NK-92 treated with Interleukin-12 subunit alpha and Interleukin-12 subunit beta, amount 100 ng/mL, for 24 hours (cell line): ENCODE data around the gene CGREF1.
"Not testable (repeated sequence)": the region's sequence is repeated elsewhere in the genome, so short reads cannot be mapped to it uniquely, and the experiment has no call there.

Experiments used
- DNase-seq: peaks from one replicate; lab custom pipeline; 2025; lab: John Stamatoyannopoulos, UW

CGREF1 gene

DNA sequence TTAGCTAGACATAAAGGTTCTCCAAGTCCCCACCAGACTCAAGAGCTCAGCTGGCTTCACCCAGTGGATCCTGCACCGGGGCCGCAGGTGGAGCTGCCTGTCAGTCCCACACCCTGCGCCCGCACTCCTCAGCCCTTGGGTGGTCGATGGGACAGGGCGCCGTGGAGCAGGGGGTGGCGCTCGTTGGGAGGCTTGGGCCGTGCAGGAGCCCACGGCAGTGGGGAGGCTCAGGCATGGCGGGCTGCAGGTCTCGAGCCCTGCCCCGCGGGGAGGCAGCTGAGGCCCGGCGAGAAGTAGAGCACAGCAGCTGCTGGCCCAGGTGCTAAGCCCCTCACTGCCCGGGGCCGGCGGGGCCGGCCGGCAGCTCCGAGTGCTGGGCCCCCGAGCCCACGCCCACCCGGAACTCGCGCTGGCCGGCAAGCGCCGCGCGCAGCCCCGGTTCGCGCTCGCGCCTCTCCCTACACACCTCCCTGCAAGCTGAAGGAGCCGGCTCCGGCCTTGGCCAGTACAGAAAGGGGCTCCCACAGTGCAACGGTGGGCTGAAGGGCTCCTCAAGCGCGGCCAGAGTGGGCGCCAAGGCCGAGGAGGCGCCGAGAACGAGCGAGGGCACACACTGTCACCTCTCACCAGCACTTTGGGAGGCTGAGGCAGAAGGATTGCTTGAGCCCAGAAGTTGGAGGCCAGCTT lies 7.4 kb downstream of the CGREF1 start:
- DNase-seq = not testable (repeated sequence)

DNA sequence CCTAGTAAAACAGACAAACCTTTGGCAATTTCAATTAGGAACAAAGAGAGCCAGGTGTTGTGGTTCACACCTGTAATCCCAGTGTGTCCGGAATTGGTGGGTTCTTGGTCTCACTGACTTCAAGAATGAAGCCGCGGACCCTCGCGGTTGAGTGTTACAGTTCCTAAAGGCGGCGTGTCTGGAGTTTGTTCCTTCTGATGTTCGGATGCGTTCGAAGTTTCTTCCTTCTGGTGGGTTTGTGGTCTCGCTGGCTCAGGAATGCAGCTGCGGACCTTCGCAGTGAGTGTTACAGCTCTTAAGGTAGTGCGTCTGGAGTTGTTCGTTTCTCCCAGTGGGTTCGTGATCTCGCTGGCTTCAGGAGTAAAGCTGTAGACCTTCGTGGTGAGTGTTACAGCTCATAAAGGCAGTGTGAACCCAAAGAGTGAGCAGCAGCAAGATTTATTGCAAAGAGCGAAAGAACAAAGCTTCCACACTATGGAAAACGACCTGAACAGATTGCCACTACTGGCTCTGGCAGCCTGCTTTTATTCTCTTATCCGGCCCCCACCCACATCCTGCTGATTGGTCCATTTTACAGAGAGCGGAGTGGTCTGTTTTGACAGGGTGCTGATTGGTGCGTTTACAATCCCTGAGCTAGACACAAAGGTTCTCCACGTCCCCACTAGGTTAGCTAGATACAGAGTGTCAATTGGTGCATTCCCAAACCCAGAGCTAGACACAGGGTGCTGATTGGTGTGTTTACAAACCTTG lies 8.2 kb downstream of the CGREF1 start:
- DNase-seq = not testable (repeated sequence)

DNA sequence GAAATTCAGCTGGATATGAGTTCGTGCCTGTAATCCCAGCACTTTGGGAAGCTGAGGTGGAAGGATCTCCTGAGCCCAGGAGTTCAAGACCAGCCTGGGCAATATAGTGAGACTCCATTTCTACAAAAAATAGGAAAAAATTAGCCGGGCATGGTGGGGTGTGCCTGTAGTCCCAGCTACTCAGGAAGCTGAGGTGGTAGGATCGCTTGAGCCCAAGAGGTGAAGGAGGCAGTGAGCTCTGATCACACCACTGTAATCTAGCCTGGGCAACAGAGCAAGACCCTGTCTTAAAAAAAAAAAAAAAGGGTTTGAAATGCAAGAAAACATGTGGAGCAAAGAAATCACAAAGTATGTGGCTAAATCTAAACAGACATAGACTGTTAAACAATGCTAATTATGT lies 9.8 kb downstream of the CGREF1 start:
- DNase-seq = no peak

DNA sequence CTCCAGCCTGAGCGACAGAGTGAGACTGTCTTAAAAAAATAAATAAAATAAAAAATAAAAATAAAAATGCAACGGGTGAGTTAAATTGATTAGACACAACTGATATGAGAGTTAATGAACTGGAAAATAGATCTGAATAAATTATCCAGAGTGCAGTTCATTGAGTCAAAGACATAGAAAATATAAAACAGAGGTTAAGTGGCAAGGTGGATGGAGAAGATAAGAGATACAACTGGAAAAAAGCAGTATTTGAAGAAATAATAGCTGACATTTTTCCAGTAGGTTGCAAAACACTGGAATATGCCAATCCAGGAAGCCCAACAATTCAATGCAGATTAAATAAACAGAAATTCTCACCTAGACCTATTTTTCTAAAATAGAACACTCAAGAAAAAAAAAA lies 10.7 kb downstream of the CGREF1 start:
- no peak for DNase-seq

DNA sequence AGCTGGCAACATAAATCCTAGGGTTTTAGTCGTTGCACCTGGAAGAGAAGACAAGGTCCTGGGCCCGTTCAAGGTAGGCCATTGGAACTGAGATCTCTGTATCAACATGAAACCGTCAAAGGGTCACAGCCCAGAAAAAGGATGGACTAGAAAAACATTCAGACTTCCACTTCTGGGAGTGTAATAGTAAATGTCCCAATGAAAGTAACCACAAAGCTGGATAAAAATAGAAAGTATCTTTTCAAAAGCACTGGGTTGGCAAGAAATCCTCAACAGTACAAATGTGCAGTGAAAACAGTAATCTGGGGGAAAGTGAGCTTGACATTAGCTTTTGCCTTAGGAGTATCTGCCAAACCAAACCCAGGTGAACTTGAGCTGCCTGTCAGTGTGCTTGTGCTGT lies 12.9 kb downstream of the CGREF1 start:
- no peak for DNase-seq

DNA sequence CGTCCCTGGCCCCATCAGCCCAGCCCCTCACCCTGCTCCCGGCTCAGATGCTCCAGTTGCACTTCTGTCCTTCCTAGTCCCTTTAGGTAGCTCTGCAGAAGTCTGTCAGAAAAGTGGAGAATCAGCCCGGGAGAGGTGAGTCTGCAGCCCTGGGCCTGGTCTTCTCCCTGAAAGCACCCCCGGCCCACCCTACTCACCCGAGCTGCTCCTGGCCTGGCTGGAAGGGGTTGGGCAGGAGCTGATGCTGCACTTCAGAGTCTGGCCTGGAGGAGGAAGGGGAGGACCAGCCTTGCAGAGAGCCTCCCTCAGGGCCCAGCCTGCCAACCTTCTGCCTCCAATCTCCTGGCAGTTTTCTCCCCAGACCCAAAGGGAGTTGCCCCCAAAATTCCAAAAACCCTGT lies 16.6 kb downstream of the CGREF1 start:
- no peak for DNase-seq

DNA sequence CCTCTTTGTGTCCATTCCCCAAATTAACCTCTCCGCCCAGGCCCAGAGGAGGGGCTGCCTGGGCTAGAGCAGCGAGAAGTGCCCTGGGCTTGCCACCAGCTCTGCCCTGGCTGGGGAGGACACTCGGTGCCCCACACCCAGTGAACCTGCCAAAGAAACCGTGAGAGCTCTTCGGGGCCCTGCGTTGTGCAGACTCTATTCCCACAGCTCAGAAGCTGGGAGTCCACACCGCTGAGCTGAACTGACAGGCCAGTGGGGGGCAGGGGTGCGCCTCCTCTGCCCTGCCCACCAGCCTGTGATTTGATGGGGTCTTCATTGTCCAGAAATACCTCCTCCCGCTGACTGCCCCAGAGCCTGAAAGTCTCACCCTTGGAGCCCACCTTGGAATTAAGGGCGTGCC lies 18.9 kb downstream of the CGREF1 start:
- DNase-seq = no peak

DNA sequence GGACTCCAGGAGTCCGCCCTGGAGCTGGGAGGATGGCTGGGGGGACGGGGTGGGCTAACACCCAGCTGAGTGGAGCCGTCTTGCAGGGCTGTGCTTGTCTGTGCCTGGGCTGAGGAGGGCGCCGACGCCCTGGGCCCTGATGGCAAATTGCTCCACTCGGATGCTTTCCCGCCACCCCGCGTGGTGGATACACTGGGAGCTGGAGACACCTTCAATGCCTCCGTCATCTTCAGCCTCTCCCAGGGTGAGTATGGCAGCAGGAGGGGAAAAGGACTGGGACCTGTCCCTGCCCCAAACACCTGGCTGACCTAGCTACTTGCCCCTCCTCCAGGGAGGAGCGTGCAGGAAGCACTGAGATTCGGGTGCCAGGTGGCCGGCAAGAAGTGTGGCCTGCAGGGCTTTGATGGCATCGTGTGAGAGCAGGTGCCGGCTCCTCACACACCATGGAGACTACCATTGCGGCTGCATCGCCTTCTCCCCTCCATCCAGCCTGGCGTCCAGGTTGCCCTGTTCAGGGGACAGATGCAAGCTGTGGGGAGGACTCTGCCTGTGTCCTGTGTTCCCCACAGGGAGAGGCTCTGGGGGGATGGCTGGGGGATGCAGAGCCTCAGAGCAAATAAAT lies 19.5 kb downstream of the CGREF1 start:
- no peak for DNase-seq

DNA sequence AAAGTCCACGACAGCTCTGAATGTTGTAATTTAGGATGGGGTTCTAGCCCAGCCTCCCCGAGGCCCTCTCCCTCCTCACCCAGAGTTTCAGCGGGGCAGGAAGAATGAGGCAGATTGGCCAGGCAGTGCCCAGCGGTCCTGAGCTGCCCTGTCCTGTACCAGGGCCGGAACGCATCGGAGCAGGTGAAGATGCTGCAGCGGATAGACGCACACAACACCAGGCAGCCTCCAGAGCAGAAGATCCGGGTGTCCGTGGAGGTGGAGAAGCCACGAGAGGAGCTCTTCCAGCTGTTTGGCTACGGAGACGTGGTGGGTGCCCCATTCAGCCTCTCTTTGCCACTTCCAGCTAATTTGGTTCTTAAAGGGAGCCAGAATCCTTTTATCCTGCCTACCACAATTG lies 21.6 kb downstream of the CGREF1 start:
- DNase-seq = no peak

DNA sequence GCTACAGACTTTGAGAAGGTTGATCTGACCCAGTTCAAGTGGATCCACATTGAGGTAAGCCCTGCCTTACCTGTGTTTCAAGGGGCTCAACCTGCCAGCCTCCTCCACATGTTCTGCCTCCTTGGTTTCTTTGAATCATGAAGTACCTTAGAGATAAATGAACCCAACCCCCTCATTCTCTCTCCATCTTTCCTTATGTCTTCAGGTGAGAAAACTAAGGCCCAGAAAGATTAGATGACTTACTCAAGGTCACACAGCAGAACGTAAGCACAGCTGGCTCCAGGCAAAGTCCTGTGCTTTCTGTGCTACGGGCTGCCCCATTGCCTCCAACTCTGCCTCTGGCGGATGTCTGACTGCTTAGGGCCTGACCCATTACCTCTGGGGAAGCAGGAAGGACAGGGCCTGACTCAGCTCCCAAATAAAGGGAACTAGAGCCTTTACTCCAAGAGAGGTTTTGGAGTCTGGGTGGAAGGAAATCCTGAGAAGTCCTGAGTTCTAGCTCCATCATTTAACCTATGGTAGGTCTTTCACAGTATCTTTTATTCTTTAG lies 22.1 kb downstream of the CGREF1 start:
- no peak for DNase-seq

DNA sequence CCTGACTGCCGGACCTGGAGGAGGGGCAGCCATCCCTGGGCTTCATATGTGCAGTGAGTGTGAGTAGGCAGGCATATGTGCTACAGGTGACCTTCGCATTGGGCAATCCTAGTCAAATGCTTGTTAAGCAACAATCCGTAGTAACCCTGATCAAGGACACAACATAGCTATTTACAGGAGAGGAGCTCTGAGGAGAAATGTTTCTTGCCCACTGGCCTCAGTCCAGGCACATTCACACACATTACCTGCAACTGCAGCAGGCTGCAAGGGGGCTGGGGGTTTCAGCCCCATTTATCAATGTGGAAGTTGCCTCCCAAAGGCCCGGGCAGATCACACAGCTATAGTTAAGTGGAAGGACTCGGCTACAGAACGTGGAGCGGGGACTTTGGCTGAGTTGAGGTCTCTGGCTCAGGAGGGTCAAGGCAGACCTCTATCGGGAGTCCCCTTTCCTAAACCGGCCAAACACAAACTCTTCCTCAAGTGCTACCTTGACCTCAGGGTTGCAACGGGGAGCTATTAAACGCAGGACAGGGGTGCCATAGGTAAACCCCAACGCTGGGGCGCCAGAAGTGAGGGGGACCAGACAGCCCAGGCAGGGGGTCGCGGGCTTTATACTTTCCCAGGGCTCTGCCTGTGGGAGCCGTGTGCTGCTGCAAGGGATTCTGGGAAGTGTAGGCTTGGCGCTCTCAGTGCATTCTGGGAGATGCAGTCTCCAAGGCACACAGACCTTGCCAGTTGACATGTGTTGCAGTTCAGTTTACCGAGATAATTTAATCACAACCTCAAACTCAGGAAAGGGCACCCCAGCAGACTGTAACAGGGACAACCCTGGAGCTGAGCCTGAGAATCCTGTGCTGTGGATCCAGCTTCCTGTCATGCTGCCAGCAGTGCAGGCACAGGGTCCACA lies 22.9 kb downstream of the CGREF1 start:
- no peak for DNase-seq

DNA sequence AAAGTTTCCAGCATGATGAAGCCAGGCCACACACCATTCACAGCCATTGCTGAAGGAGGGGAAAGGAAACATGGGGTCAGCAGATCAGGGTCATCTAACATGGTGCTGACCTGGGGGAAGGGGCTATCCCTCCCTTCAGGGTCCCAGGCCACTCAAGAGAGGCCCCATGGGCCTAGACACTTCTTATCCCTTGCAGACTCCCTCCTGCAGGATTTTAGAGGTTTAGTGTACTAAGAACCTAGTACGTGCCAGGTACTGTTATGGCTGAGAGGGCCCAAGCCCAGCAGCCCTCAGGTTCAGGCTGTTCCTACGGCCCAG lies 23.5 kb downstream of the CGREF1 start:
- DNase-seq = no peak

DNA sequence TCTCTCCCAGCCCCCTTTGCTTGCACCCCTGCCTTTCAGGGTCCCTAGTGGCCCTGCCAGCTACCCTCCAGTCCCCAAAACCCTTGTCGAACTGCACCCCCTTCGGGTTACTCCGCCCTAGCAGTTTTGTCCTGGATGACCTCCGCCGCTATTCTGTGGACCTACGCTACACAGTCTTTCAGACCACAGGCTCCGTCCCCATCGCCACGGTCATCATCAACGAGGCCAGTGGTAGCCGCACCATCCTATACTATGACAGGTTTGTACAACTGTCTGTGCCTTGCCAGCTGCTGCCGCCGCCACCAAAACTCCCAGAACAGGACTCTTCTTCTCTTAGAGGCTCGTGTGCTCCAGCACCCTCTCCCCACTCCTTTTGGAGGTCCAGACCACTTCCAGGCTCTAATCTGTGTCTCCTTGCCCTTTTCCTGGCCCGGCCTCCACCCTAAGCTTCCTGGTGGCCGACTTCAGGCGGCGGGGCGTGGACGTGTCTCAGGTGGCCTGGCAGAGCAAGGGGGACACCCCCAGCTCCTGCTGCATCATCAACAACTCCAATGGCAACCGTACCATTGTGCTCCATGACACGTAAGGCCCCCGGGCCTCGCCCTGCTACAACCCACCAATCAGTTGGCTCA lies 24.5 kb downstream of the CGREF1 start:
- no peak for DNase-seq

DNA sequence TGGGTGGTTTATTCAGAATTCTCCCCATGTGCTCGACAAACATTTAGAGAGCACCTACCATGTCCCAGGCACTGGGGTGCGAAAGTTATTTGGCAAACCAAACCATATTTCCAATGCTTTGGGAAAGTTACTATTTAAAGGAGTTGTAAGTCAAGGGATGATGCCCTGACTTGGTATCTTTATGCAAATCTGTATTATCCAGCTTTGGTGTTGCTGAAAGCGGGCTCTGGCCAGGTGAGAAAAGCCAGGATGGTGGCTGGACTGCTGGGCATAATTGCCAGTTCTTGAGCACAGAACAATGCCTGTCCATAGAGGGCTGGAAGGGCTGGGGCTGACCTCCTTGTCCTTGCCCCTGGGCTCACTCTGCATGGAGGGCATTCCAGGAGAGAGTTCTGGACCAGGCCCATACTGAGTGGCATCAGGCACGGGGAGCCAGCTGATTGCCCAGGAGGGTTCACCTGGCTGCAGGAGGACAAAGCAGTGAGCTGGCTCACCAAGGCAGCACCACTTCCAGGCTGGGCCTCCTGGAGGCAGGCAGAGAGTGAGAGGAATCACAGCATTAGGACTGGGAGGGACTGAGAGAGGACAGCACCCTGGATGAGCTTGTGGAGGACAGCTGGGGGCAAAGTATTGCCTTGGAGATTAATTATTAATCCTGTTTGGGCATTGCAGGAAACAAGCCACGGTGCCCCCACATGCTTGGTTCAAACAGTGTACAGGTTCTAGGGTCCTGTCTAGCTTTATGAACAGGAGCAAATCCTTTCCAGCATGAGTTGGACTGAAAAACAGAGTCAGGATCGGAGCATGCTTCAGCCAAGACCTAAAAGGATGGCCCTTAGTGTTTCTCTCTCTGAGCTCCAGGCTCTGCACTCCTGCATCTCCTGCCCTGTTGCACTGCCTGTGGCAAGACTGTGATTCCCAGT lies 25.2 kb downstream of the CGREF1 start:
- no peak for DNase-seq

DNA sequence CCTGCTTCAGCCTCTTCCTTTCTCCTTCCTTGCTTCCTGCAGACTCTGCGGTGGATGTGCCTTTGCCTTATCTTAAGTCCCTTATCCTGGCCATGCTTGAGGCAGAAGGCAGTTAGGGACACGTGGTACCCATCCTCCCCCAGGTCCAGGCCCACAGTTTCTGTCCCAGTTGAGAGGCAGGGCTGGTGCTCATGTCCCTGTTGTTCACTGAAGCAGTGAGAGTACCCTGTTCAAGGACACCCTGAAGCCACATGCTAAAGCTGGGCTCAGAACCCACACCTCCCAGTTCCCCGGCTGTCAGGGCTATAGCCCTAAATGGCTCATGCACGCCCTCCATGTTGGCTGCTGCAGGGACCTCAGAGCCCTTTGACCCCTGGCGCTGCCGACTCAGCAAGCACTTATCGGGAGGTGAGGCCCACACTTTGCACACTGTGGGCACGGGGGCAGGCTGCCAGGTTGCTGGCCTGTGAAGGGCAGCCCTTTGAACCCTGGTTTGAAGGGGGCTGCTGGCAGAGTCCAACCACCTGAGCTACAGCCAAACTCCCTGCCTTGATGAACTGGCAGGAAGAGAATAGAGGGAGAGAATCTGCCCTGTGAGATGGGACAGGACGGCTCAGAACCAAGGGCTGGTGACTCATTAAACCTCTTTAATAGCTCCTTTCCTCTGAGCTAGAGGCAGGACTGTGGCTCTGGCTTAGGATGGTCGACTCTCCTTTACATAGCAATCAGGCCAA lies 26.1 kb downstream of the CGREF1 start:
- no peak for DNase-seq

DNA sequence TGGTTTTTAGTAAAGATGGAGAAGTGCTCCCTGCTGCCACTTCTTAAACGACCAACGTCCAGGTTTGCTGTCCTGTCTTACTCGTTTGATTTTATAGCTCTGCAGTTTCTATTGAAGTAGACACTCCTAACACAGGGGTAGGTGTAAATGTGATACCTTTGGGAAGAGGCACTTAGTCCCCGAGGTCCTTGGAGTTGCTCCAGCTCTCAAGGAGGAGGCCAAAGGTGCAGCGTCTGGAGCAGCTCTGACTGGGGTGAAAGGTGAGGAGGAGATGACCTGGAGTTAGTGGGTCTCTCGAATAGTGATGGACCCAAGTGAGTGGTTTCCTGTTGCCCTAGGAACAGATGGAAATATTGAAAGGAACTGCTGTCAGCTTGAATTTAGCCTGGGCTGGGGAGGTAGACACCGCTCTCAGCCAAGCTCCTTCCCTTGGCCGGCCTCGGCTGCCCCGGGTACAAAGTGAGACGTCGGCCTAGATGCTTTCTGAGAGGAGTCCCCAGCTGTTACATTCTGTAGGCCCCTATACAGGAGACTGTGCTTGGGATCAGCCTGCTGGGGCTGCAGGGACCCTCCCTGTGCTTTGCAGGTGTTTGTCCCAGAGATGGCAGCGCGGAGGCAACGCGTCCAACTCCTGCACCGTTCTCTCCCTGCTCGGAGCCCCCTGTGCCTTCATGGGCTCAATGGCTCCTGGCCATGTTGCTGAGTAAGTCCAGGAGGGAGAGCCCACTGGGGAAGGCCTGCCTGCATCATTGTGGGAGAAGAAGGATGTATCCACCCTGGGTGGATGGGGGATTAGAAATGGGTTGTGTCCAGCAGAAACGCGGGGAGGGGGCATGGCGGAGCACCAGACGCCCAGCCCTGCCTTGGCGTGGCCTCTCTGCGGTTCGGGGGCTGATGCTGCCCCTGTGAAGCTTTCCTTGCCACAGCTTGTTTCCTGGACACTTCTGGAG lies 26.9 kb downstream of the CGREF1 start:
- DNase-seq = no peak

DNA sequence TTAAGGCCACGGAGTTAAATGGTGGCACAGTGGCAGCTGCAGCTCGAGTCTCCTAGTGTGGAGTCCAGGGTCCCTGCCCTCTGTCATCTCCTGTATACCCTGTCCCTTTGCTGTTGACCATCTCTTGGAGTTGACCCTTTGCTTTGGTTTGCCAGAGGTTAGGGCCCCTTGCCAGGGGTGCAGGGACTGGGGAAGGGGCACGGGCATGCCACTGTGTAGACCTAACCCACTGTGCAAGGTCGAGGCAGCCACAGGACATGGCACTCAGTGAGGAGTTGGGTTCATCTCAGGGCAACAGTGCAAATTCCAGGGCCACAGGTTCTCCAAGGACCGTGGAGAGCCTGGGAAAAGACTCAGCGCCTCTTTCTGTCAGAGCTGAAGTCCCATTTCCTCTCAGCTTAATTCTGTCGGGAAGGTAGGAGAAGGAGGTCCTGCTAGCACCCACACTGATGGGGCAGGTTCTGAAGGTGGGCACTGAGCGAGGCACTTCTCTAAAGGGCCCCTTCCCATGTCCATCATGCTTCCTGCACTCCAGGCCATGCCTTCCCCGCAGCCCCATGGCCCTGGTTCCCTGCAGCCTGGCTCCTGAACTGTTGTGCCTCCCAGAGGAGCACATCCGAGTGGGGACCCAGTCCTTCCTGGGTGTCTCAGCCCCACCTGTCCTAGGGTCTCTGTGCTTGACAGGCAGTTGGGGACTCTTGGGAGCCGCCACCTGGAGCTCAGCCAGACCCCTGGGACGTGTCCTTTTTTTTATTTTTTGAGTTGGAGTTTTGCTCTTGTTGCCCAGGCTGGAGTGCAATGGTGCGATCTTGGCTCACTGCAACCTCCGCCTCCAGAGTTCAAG lies 29.6 kb downstream of the CGREF1 start:
- DNase-seq = no peak

DNA sequence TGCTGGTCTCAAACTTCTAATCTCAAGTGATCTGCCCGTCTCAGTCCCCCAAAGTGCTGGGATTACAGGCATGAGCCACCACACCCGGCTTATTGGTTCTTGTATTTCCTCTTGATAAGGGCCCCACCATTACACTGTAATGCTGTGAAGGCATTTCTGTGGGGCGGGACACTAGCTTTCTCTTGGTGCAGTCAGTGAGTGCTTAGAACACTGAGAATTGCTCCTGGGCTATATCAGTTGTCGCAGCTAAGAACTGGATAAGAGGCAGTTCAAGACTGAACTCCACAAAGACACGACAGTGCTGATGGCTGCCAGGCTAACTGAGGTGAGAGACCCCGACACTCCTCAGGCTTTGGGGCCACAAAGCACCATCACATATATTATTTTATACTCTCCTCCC lies 30.3 kb downstream of the CGREF1 start:
- DNase-seq = no peak
